Stimulated activated CD8-positive, alpha-beta memory T cell treated with anti-CD3 and anti-CD28 coated beads, Interleukin-12 subunit alpha, Interleukin-12 subunit beta, amount 100 ng/mL, for 4 hours (primary cell): ENCODE results near the gene SP1.
"Not testable (repeated sequence)": the region's sequence is repeated elsewhere in the genome, so short reads cannot be mapped to it uniquely, and the experiment has no call there.

Experiments
- DNase-seq: peaks from one replicate; pipeline ENCODE4 v3.0.0-alpha.2; 2020; ENCODE audit warnings: low read depth

SP1 gene

DNA sequence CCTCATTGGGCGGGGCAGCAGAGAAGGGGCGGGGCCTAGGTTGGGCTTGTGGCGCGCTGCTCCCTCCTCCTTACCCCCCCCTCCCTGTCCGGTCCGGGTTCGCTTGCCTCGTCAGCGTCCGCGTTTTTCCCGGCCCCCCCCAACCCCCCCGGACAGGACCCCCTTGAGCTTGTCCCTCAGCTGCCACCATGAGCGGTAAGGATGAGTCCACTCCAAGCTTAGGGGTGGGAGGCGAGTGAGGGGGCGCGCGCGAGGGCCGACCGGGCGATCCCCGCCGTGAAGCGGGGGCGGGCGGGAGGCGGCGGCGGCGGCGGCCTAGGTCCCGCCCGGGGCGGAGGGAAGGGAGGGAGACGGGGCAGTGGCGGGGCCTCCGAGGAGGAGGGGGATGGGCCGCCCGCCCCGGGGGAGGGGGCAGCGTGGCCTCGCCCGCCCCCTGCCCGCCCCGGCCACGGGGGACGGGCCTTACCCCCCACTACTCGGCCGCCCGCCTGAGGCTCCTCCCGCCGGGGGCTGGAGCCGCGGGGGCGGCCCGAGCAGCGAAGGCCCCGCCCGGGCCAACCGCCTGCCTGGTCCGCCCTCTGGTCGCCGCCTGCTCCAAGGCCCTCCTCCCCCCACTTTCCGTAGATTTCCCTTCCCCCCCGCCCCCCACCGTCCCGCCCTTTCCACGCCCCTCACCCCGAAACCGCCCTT lies at the start of gene SP1:
TSS of gene SP1 (plus strand) at position 73 of the 690 bp plus-strand sequence. CDS start at position 189, 116 bp downstream.
- peak; percentile 97 for DNase-seq

DNA sequence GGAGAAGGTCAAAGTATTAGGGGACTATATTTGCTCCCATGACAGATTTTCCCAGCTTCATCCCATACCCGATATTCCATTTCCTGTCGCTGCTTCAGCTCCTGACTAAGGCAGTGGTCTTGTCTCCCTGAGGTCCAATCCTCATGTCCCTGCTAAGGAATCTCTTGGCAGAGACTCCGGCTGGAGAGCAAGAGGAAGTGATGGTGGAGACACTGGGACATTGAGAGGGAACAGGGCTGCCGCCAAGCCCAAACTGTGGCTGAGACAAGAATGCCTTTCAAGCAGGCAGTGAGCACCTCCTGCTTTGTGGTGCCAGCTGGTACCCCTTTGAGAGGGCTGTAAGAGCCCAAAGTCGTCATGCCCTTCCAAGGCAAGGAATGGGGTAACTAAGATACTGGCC lies 49.3 kb upstream of the SP1 start:
- no peak for DNase-seq

DNA sequence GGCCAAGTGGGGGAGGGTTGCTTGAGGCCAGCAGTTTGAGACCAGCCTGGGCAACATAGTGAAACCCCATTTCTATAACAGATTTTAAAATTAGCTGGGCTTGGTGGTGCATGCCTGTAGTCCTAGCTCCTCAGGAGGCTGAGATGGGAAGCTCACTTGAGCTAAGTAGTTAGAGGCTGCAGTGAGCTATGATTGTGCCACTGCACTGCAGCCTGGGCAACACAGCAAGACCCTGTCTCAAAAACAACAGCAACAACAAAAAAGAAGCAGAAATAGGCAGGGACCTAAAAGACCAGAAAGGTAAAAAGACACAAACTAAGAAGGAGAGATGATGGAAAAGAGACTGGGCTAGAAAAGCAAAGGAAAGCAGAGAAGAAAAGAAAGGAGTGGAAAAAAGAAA lies 47.6 kb upstream of the SP1 start:
- not testable (repeated sequence) for DNase-seq

DNA sequence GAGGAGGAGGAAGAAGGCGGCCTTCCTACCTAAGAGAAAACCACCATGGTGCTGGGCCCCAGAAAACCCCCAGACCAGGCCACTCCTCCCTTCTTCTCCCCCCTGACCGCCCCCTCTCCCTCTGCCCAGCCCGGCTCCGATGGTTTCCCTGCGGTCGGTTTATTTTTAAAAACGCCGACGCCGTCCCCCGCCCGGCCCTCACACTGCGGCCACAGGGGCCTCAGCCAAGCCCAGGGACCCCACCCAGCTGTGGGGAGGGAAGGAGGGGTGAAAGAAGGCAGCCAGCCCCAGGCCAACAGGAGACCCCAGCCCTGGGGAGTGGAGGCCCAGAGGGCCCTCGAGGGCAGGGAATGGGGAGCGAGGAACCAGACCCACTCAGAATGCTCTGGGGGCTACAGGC lies 47.2 kb upstream of the SP1 start:
- no peak for DNase-seq

DNA sequence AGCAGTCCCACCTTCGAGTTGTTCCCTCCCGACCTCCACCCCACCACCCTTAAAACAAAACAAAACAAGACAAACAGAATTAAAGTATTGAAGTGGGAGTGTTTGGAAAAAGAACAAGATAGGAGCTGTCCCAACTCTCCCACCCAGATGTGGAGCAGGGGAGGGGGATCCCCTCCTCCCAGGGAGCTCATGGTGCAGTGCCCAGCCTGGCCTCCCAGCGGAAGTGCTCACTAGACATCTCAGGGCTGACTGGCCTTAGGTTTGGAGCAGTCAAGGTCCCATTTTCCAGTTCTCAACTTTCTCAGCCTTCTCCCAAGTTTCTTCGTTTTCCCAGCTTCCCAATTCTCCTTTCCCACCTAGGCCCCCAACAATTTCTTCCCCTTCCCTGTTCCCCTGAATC lies 46.7 kb upstream of the SP1 start:
- DNase-seq, result no peak

DNA sequence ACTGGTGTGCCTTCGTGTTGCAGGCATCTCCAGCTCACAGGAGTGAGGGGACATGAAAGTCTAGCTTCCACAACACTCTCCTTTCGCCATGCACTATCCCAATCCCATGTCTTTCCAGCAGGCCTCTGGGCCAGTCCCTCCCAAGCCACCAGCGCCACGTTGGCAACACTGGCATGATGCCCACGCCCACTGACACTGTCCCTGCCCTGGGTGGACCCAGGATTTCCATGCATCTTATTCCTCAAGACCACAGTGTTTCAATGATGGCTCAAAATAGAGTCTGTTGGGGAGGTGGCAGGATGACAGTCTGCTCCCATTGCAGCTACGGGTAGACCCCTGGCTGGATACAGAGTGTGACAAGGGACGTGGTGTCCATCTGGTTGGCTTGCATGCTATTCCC lies 46.1 kb upstream of the SP1 start:
- DNase-seq, result no peak

DNA sequence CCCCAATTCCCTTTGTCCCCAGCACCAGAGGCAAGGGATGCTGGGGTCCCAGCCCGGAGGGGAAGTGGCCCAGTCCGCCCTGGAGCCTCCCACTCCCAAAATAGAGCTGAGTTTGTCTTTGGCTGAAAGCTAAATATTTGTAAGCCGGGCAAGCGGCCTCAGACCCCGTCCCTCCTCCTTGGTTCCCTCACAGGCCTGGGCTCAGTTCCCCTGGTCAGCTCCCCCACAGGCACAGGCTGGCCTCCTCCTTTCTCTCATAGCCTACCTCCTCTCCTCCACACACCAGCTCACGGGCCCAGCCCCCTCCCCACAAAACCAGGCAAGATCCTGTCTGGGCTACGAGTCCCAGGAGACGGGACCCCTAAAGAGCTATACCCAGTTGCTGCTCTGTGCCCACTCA lies 45.2 kb upstream of the SP1 start:
- DNase-seq, result no peak

DNA sequence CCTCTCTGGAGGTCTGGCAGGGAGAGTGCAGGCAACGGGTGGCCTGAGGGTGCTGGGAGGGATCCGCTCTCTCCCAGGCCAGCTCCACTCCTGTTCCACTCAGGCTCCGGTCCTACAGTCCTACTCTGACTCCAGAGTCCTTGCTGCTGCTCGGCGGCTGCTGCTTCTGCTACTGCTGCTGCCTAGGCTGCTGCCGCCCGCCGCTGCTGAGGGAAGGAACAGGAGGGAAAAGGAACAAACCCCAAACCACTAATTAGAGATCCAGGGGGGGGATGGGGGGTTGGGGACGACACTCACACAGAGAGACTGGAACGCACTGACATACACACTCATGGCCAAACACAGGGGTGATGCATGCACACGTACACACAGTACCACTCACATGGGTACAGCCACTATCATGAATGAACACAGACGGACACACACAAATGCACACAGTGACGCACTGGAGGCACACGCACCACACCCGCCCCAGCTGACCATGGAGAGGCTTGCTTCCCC lies 43.7 kb upstream of the SP1 start, which contains the start of gene SP7:
TSS of gene SP7 (minus strand) at position 174 of the 501 bp plus-strand sequence. CDS start 708 bp downstream, outside the sequence.
- no peak for DNase-seq

DNA sequence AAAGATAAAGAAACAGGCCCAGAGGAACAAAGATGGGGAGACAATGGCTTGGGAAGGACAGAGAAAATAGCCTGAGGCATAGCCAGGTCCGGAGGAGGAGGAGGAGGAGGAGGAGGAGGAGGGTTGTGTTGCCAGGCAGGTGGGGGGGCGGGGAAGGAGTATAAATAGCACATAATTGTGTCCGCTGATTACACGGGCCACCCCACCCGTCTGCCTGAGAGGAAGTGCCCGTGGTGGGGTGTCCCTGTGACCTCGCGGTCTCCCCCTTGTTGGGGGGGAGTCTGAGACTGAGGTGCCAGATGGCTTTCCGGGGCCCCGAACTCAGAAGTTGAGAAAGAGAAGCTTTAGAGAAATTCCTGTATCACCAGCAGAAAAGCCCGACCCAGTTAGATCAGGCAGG lies 42.0 kb upstream of the SP1 start:
- DNase-seq, result no peak

DNA sequence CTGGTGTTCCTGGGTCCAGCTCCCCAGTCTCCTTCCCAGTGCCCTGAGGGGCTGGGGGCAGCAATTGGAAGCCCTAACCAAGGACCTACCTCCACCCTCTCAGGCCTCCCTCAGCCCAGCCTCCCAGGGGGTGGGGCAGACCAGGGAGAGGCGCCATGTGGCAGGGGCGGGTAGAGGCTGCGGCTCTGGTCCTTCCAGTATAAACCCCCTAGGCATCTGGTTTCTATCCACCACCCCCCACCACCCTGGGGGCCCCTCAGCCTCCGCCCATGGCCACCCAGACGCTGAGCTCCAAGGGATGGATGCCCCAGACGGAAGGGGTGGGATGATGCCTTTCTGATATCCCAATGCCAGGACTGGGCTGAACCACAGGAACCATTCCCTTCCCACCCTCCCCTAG lies 41.1 kb upstream of the SP1 start:
- DNase-seq, result no peak

DNA sequence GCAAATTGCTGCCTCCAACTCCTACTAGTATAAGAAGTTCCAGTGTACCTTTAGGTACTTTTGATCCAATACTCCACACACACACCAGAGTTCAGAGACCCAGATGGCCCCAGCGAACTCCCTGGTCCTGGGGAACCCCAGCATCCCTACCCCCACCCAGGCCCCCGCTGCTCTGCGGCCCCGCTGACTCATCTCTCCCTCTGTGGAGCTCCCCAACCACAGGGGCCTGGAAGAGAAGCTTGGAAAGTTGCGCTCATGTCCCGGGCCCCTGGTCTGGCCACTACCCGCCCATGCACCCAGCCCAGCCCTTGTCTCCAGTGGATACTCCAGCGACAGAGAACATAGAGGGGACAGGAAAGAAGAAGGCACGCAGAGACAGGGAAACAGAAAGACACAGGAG lies 39.6 kb upstream of the SP1 start:
- DNase-seq, result no peak

DNA sequence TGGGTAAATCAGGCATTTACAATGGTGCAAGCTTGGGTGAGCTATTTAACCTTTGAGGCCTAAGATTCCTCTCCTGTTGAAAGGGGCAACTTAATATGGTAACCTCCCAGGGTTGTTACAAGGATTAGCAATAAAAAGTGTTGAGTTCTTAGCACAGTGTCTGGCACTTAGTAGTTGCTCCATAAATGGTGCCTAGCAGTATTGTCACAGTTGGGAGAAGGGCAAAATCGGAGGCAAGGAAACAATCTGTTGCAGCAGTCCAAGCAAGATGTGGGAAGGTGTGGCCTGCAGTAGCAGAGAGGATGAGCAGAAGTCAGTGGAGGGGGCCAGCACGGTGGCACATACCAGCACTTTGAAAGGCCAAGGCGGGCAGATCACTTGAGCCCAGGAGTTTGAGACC lies 36.5 kb upstream of the SP1 start:
- DNase-seq, result no peak

DNA sequence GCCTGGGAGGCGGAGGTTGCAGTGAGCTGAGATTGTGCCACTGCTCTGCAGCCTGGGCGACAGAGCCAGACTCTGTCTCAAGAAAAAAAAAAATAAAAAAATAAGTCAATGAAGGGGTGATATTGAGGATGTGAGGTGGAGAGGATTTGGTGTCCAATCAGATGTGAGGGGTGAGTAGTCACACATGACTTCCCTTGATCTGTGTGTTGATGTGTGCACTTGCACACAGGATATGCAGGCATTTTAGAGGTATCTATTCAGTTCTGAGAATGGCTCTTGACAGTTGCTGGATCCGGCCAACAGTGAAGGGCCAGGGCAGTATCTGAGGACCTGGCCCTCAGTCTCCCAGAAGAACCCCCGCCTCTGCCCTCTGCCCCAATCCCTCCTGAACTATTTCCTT lies 36.0 kb upstream of the SP1 start:
- no peak for DNase-seq

DNA sequence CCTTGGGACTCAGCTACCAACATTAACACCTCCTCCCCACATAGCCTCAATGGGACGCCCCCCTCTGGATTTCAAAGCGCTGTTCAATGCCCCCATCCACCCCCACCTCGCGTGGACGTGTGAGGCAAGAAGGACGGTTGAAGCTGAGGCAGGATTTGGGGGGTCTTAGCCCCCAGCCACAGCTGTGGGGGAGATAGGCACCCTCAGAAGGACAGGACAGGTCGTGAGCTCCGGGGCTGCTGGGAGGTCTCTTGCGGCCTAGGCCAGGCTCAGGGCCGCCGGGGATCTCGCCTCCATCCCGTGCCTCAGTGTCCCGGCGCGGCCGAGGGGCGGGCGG lies 35.5 kb upstream of the SP1 start:
- no peak for DNase-seq

DNA sequence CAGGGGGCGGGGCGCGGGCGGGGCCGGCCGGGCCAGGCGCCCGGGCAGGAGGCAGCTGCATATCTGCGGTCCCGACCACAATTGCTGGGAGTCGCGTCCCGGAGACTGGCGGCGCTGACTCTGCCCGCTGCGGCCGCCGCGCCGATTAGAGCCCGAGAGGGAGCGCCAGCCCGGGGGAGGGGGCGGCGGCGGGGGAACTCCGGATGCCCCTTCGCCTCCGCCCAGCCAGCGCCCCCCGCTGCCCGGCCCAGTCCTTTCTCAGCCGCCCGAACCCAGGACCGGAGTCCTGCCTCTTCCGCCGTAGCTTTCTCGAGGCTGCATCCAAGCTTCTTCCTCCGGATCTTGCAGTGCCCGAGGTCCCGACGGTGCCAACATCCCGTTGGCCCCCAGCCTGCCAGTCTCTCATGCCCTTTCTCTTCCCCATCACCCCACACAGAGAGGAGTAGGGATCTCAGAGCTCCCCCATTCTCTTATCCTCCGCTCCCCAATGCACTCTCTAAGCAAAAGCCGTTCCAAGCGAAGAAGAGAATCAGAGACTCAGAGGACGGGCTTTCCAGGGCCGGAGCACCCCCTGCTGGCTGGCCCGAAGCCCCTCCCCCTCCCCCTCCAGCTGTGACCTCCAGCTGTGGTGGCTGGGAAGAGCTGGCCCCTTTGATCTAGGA lies 35.0 kb upstream of the SP1 start:
- DNase-seq, result peak; percentile 48

DNA sequence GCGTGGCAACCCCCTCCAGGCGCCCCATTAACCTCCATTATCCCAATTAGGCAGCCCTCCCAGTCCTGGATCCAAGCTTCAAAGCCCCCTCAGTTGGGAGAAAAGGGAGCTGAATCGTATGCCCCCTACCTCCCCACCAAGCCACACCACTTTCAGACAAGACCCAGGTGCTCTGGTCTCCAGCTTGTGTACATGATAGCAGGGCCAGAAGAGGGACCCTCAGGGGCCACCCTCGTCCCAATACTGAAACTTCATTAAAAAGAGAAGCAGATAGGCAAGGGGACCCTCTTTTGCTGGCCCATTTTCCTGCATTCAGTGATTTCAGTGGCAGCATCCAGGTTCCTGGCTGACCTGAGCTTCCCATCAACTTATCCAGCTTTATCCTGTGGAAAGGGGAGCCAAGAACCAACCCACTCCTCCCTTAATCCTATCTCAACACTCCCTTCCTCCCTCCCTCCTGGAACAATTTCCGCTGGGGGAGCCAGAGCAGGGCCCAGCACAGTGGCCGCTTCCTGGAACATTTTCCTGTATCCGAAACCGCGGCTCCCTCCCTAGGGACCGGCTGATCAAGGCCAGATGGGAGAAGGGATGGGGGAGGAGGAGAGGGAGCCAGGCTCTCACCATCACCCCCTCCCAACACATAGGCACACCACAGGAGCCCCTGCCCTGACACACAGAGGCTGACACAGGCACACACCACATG lies 34.3 kb upstream of the SP1 start:
- no peak for DNase-seq

DNA sequence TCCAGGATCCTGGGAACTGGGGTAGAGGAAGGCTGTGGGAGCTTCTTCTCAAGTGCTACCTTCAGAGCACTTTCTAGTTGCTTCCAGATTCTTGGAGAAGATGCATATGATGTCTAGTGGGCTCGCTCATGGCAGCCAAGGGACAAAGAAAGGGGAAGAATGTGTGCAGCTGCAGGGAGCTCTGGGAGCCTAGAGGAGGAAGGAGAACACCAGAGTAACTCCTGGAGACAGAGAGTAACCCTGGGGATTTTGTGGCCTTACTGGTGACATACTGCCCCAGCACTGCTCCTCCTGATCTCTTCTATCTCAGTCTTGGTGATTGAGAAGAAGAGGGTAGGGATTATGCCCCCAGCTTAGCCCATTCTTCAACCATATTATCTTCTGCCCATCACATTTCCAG lies 33.5 kb upstream of the SP1 start:
- no peak for DNase-seq

DNA sequence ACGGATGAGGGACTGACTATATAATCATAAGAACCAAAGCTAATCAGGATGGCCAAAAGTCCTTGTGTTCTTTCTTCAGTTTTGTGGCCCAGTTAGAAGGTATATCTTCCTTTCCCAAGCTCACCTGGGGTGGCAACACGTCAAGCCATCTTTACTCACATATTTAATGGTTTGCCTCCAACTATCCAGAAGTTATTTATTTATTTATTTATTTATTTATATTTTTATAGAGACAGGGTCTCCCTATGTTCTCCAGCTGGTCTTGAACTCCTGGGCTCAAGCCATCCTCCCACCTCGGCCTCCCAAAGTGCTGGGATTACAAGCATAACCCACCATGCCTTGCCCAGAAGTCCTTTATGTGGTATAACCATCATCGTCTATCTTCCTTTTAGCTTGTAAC lies 32.1 kb upstream of the SP1 start:
- DNase-seq, result no peak

DNA sequence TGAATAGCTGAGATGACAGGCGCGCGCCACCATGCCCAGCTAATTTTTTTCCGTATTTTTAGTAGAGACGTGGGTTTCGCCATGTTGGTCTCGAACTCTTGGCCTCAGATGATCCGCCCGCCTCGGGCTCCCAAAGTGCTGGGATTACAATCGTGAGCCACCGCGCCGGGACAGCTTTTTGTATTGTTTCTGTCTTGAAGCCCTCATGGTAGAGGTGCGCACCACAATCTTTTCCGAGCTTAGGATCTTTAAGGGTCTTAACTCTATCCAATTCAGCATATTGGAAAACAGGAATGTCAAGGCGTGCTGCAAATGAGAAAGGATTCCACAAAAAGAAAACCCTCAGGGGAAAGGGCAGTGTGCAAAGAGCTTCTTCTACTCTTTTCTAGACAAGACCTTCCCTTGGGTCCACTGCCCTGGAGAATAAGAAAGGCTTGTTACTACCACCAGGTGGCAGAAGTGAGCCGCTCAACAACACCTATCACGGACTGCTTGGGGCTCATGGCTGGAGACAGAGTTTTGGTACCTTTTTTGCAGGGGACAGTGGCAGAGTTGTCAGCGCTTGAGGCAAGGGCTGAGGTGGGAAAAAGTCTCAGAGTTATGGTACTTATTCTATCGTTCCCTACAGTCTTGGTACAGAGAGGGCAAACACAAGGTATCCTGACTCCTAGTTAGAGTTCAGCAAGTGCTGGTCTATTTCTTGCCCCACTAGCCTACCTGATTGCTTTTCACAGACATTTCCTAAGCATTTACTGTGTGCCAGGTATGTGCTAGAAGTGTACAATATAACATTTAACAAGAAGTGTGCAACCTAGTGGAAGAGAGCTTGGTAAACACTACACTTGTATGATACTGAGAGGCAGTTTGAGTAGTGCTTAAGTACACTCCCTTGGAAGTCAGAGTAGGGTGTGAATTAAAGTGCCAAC lies 27.4 kb upstream of the SP1 start:
- peak; percentile 59 for DNase-seq

DNA sequence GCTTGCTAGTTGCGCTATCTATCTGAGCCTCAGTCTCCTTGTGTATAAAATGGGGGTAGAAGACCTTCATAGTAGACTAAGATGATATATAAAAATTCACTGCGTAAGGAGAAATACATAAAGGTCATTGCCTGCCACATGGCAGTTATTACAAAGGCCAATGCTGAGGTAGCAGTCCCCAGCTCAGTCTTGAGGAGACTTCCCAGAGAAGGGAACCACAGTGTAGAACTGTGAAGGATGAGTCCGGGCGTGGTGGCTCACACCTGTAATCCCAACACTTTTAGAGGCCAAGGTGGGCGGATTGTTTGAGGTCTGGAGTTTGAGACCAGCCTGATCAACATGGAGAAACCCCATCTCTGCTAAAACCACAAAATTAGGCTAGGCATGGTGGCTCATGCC lies 26.7 kb upstream of the SP1 start:
- no peak for DNase-seq

DNA sequence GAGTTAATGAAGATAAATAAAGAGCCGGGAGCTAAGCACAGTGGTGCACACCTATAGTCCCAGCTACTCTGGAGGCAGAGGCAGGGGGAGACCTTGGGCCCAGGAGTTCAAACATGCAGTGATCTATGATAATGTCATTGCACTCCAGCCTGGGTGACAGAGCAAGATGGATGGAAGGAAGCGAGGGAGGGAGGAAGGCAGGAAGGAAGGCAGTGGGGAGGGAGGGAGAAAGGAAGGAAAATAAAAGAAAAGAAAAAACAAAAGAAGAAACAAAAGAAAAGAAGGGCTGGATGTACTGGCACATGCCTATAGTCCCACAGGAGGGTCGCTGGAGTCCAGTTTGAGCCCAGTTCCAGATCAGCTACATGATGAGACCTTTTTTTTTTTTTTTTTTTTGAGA lies 24.9 kb upstream of the SP1 start:
- no peak for DNase-seq

DNA sequence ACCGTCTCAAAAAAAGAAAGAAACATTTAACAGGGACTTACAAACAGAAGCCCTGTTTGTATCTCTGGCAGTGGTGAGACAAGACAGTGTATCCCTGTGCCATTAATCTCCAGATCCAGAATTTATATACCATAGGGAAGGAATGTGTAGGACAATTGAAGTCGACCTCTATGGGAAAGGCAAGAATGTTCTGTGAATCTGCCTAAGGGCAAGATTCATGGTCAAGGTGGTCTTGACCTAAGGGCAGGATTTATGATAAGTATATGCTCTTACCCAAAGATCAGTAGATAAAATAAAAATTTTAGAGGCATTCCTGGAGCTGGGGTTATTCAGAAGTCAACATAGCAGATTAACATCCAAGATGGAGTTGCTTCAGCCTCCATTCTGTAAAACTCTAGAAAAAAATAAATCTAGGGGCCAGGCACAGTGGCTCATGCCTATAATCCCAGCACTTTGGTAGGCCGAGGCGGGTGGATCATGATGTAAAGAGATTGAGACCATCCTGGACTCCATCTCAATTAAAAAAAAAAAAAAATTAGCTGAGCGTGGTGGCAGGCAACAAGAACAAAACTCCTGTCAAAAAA lies 21.0 kb upstream of the SP1 start:
- no peak for DNase-seq
